NCI-H446 (cell line): ENCODE measurements around the gene ZMIZ1.

ENCODE experiments used
- DNase-seq, 2 experiments: peaks; one replicate each; lab custom pipeline; 2025; lab: John Stamatoyannopoulos, UW

The ZMIZ1 gene, protein sequence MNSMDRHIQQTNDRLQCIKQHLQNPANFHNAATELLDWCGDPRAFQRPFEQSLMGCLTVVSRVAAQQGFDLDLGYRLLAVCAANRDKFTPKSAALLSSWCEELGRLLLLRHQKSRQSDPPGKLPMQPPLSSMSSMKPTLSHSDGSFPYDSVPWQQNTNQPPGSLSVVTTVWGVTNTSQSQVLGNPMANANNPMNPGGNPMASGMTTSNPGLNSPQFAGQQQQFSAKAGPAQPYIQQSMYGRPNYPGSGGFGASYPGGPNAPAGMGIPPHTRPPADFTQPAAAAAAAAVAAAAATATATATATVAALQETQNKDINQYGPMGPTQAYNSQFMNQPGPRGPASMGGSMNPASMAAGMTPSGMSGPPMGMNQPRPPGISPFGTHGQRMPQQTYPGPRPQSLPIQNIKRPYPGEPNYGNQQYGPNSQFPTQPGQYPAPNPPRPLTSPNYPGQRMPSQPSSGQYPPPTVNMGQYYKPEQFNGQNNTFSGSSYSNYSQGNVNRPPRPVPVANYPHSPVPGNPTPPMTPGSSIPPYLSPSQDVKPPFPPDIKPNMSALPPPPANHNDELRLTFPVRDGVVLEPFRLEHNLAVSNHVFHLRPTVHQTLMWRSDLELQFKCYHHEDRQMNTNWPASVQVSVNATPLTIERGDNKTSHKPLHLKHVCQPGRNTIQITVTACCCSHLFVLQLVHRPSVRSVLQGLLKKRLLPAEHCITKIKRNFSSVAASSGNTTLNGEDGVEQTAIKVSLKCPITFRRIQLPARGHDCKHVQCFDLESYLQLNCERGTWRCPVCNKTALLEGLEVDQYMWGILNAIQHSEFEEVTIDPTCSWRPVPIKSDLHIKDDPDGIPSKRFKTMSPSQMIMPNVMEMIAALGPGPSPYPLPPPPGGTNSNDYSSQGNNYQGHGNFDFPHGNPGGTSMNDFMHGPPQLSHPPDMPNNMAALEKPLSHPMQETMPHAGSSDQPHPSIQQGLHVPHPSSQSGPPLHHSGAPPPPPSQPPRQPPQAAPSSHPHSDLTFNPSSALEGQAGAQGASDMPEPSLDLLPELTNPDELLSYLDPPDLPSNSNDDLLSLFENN

DNA sequence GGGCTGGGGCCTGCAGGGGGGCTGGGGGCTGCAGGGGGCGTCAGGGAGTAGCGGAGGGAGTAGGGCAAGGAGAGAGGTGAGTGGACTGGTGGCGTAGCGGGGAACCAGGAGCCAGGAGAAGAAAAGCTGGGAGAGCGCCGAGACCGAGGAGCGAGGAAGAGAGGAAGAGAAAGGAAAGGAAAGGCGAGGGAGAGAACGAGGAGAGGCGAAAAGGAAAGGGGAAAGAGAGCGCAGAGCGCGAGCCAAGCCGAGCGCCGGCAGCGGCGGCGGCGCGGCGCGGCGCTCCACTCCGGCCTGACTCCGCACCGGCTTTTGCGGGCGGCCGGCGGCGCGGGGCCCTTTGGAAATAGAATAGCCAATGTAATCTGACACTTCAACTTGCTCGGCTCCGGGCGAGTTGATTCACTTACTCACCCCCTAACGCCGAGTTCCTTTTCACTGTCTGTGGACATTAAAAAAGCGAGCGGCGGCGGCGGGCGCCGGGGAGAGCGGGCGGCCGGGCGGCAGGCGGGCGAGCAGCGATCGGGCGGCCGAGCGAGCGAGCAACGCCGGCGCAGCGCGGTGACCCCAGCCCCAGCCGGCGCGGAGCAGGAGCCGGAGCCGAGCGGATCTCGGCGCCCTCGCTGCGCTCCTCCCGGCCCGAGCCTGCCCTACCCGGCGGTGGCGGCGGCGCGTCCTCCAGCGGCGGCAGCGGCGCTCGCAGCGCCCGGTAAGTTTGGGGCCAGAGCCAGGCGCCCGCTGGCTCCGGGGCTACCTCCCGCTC lies at the start of gene ZMIZ1:
ZMIZ1 (plus strand) TSS at position 405 of the 763 bp plus-strand sequence. CDS start 132,667 bp downstream, outside the sequence.
- DNase-seq, result peak; percentile 79 to 81

DNA sequence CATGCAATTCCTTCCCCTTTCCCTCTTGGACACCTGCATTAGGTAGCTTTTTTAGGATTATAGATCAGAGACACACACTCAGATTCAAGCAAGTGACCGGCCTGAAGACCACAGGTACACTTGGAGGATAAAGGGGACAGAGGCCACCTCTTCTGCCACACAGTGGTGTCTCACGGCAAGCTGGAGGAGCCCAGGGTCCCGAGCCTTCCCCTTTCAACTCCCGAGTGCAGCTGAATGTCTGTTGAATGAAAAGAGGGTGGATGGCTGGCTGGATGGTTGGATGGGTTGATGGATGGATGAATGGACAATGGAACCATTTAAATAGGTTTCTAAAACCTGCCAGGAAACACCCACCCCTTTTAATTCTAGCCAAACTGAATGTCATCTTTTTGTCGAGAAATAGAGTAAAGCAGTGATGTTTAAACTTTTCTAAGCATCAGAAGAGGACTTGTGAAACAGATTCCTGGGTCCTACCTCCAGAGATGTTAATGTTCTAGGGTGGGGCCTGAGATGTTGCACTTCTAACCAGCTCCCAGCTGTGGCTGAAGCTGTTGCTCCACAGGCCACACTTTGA lies 49.2 kb upstream of the ZMIZ1 start:
- DNase-seq, result no peak

DNA sequence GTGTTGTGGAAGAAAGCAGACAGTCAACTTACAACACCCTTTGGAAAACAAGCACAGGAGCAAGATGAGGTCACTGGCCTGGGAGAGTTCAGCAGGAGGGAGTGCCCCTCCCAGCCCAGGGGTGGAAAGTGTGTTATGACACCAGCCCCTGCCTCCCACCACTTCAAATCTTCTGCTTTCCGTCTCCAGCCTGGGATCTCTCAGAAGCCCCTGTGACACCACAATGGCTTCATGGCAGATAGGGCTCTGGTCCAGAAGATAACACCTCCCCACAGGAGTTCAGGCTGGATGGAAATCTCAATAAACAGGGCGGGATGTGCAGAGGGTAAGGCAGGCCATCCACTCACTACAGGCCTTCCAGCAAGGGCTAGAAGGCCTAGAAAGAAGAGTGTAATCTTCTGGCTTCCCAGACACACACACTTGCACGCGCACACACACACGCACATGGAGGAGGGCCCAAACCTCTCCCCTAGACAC lies 48.7 kb upstream of the ZMIZ1 start:
- DNase-seq, result no peak

DNA sequence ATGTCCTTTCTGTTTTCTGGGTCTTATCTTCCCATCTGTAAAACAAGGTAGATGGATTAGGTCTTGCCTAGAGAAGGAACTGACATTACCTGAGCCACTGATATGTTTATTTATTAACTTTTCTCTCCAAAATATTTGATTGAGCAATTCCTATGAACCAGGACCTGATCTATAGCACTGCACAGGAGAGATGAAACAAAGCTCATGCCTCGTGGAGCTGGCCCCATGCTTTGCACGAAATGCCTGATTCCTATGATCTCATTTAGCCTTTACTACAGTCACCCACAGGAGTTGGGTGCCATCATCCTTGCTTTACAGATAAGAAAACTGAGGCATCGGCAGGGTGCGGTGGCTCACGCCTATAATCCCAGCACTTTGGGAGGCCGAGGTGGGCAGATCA lies 48.2 kb upstream of the ZMIZ1 start:
- no peak for DNase-seq

DNA sequence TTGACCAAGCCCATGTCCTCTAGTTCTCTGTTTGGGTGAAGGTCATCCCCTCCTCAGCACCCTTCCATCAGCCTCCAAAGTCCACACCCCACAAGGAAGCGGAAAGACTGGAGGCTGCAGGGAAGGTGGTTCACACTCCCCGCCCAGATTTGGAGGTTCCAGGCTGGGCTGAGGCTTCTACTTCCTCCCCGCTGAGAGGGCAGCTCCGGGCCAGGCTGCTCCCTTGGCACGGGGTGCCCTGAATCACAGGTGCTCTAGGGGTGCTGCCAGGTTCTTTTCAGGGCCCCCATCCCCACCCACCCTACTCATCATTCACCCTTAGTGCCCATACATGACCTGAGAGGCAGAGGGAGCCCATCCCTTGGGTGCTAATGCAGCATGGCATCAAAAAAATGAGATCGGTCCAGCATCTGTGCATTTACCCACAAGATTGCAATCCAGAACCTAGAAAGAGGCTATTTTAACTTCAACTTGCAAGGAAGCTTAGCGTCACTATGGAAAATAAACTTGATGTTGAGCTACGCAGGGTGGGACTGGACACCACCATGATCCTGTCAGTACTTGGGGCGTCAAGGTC lies 47.3 kb upstream of the ZMIZ1 start:
- no peak for DNase-seq

DNA sequence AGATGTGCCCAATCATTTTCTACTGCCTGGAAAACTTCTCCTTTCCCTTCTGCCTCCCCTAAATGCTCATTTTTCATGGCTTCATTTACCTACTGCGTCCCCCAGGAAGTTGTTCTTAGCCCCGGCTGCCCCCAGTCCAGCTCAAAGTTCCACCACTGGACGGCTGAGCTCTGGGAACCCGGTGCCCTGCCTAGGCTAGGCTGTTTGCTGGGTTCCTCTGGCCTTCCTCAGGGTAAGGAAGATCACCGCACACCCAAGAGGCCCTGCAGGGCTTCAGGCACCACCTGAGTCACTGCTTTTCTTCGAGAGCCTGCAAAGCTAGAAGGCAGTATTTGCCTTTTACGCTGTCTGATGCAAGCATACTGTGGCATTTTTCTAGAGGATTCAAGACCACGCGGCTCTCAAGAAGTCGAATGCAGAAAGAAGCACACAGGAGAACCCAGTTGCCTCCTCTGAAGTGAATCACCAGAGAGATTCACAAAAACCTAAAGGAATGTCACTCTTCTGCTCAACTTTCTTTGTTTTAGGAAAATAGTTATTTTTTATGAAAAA lies 46.7 kb upstream of the ZMIZ1 start:
- no peak for DNase-seq

DNA sequence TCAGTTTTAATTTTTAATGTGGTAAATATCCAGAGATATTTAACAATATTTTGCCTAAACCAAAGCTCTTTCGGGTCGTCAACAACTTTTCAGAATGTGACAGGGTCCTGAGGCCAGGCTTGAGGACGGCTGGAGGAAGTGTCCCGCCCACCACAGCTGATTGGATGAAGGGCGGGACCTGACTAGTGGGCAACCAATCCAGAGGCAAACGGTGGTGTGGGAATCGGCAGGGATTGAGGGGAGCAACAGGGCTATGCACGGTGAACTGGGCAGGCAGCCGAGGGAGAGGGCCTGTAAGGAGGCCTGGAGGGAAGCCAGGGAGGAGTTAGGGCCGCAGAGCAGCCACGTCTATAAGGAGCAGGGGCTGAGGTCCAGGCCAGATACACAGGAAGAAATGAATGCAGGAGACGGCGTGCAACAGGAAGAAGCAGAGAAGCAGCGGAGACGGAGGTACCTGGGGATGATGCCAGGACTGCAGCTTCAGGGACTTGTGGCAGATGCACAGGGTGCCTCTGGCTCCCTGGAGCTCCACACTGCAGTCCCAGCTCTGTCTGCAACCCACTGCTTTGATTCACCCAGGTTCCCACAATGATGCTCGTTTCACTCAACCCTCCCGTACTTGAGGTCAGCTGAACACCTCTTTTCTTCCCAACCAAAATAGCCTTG lies 46.1 kb upstream of the ZMIZ1 start:
- DNase-seq, result peak in 1 of 2 experiments; percentile 57

DNA sequence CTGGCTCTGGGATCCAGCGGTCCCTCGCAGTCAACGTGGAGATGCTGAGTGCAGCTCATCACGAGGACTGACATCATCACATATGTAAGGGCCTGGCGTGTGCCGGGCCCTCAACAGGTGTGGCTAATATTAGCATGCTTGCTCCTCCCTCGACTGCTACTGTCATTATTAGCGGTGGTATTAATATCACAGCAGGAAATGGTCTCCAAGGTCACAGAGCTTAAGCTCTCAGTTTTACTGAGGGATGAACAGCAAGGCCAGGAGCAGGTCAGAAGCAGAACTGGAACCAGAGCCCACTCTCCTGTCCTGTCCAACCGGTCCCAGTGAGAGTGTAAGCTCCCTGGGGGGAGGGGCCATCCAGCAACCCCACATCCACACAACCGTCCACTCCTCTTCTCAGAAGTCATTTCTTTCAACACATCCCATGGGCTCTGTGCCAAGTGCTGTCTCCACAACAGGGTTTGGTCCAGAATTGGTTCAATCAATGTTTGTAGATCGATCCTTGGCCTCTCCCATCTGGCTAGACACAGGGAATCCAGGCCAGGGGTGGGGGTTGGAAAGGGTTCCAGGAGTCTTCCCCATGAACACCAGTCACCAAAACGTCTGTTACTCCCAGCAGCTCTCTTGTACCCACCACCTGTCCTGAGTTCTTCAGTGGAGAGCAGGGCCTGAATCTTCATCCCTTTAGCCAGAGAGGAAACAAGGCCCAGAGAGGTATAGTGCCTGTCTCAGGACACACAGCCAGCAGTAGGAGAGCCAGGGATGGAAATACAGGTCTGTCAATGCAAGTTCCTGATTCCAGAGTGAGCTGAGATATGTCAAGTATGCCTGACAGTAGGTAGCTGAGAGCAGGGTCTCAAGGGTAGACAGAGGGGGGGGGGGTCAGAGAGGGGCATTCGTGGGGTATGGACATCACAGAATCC lies 45.3 kb upstream of the ZMIZ1 start:
- DNase-seq, result peak in 1 of 2 experiments; percentile 26

DNA sequence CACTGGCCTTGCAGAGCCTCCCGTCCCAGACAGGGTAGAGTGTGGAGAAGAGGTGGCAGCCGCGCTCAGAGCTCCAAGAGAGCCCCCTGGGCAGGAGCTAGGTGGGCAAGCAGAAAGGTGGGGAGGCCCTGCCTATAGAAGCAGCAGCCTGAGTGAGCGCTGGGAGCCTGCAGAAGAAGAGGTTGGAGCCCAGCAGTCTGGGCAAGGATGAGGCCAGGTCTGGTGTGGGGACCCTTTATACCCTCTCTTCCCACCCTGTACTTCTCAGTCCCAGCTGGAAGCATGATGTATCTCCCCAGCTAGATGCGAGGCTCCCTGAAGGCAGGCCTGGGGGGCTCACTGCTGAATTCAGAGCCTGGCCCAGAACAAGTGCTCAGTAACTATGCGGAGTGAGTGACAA lies 44.5 kb upstream of the ZMIZ1 start:
- no peak for DNase-seq

DNA sequence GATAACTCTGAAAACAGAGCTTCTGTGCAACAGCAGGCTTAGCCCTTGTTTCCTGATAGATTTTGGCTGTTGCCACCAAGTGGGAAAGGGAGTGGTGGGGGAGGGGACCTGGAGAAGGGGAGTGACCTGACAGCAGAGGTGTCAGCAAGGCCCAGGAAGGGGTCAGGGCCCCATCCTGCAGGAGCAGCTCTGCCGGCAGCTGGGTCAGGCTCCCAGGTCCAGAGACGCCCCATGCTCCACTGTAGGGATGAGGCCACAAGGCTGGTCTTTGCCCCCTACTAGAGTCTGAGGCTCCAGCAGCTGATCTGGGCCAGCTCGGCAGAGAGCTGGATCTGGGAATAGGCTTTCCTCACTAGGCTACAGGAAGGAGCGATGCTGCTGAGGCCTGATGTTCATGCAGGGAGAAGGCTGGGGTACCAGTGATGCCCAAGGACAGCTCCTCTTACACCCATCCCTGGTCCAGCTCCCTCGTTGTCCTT lies 44.0 kb upstream of the ZMIZ1 start:
- DNase-seq, result no peak

DNA sequence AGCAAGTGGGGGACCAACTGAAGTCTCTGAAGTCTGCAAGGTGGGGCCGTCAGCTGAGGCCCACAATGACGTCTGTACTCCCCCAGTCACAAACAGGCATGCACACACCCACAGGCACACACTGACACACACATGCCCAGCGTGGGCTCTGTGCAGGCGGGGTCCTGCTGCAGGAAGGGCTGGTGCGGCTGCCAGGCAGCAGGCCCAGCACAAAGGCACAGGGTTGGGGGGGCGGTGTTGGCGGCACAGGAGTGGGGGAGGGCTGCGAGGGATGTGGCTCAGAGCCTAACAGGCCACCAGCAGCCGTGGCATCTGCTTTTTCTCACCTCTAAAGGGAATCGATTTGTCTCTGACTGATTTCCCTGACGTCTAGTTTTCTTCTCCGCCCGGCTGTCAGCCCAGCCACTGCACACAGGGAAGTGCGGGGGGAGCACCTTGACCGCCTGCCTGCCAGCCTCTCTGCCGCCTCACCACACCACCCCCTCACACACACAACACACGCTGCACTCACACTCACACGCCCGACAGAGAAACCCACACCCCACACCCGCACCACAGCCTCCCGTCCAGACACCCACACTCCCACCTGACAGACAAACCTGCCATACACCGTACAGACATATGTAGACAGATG lies 43.5 kb upstream of the ZMIZ1 start:
- peak in 1 of 2 experiments; percentile 48 for DNase-seq

DNA sequence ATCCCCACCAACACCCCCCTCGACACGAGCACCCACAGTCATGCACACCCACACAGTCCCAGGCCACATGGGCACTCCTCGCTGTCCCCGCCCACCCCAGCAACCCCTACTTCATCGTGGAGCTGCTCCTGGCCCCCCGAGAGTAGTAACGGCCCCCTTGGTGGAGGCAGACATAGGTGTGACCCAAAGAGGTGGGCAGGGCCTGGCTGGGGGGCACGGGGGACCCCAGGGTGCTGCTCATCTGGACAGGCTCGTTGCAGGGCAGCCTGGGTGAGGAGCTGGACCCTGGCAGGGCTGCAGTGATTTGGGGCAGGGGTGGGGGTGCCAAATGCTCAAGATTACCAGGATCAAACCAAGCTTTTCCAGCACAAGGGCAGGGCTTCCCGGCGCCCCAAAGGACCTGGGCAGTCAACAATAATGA lies 42.4 kb upstream of the ZMIZ1 start:
- no peak for DNase-seq

DNA sequence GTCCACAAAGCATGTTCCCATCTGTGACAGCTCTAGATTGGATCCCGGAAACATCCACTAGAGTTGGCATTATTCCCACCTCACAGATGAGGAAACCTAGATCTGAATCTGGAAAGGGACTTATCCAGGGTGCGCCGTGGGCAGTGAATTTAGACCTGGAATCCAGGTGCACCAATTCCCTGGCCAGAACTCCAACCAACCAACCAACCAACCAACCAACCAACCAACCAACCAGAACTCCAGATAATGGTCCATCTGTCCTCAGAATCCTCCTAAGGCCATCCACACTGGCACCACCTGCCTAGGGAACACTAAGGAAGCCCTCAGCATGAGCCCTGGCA lies 42.0 kb upstream of the ZMIZ1 start:
- no peak for DNase-seq

DNA sequence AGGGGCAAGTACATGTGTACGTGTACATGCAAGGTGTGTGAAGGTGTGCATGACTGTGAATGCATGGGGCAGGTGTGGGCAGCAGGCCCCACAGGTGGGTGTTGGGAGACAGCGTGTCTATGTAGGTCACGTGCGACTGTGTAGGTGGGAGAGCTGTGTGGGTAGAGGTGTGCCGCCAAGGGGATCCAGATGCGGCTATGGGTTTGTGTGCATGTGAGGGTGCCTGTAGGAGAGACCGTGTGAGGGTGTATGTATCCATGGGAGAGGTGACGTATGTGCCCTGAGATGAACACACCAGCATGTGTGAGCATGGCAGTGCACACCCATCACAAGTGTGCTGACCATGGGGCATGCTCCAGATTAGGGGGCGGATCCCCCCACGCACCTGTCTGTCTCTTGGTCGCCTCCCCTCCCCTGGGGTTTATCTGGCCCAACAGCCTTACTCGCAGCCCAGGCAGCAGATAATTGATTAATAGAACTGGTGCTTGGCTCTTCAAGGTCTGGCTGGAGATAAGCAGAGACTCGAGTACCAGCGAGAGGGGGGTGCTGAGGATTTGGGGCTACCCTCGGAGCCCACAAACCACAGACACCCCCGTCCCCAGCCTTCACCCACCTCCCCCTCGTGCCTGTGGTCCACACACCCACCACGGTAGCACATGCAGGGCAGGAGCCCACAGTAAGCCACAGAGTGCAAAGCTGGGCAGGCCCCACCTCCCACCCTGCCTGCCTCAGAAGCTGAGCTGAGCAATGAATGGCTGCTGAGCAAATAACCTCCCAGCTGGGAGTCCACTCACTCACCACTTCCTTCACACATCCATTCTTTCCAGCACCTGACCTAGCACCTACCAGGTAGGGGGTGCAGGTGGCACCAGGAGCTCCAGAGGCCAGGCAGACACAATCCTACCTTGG lies 41.4 kb upstream of the ZMIZ1 start:
- DNase-seq, result no peak

DNA sequence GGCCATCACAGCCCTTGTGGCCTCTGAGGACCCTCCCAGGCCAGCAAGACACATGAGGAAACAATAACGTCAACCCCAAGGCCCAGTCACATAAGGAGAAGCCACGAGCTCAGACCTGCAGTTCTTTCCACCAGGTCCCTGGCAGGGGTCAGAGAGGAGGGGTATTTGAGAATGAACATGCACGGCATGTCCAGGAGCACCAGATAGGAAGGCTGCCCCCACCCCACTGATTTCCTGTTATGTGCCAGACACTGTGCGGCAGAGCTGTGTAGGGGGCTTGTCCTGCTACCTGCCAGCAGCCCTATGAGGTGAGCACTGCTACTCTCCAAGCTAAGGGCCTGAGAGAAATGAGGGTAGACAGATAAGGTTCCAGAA lies 40.7 kb upstream of the ZMIZ1 start:
- no peak for DNase-seq

DNA sequence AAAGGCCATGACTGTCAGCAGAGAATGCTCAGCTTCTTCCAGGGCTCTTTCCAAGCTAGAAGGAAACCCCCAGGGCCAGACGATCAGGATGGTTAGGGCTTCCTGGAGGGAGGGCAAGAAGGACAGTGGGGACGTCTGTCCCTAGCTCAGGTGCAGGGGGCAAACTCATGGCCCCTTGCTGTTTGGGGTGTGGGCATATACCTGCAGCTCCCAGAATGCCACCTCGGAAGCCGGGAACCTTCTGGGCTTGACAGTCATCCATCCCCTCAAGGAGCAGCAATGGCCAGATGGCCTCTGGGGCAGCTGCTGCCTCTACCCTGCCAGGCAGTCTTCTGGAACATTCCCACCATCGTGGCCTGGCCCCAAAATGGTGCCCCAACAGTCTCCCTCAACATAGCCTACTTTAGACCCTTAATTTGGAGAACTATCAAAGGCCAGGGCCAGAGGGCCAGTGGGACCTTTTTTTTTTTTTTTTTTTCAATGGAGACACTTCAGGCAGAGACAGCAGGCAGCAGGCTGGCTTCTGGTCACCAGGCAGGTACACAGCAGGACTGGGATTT lies 40.2 kb upstream of the ZMIZ1 start:
- no peak for DNase-seq
